HG02973 (cell line): ENCODE data around the gene ALKBH5.

Source experiments
- ATAC-seq: cut with Tn5 transposase; IDR thresholded peaks from one replicate; pipeline ENCODE4 v1.9.1; 2021; ENCODE audit warnings: moderate library complexity; ENCODE audit not compliant: unreplicated experiment

Gene ALKBH5

GRCh38 chr17:18183334-18184142, at the start of gene ALKBH5:
Gene ALKBH5, plus strand, starts transcription at chr17:18183828. Its CDS starts 416 bp downstream, at chr17:18184244.
- peak; percentile 80 for ATAC-seq

- ATAC-seq: no peak
Observed at GRCh38 chr17:18136357-18136756, 47.3 kb upstream of the ALKBH5 start.

- no peak for ATAC-seq
Observed at GRCh38 chr17:18138065-18138749, 45.4 kb upstream of the ALKBH5 start.

DNA sequence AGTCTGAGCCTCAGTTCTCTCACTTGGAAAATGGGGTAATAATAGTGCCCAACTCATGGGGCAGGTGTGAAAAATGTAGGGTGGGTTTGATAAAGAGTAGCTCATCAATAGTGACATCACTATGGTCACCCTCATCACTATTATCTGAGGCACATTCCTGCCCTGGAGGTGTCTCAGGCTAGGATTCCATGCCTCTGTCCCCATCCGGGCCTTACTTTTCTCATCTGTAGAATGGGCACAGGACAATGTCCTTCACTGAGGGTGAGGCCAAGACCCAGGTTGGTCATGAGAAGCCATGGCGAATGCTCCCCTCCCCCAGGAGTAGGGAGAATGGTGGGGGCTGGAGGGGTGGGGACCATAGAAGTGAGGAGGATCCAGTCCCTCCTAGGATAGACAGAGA, 44.5 kb upstream of the ALKBH5 start:
- no peak for ATAC-seq

GRCh38 chr17:18139498-18139897, 44.1 kb upstream of the ALKBH5 start:
- ATAC-seq: no peak

GRCh38 chr17:18139949-18140348, 43.7 kb upstream of the ALKBH5 start:
- no peak for ATAC-seq

DNA sequence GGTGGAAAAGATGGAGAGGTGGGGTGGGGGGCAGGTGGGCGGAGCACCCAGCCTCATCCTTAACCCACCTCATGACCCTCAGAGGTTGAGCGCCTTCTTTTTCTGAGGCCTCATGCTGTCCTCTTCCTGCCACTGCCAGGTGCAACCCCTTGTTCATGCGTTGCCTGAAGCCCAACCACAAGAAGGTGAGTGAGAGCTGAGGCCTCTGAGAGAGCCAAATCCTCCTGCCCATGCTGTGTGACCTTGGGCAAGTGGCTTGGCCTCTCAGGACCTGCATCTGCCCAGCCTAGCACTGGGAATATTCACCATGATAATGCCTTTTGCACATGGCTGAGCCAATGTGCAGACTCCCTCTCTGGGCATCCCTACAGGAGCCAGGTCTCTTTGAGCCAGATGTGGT, 43.0 kb upstream of the ALKBH5 start:
- ATAC-seq: no peak

GRCh38 chr17:18141210-18141803, 42.3 kb upstream of the ALKBH5 start:
- ATAC-seq: no peak

DNA sequence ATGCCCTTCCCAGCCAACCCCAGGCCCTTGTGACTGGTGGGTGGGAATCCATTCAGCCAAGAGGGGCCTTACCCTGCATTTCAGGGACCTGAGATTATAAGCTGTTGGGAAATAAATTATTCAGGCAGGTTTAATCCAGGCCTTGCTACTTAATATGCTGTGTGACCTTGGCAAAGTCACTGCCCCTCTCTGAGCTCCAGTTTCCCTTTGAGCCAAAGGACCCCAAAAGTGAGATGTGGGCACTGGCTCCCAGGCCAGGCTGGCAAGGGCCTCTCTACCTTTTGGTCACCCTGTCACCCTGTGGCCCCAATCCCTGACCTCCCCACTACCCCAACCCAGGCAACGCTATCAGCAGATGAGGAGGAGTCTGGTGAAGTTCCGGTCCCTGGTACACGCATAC, 41.2 kb upstream of the ALKBH5 start:
- ATAC-seq: no peak

DNA sequence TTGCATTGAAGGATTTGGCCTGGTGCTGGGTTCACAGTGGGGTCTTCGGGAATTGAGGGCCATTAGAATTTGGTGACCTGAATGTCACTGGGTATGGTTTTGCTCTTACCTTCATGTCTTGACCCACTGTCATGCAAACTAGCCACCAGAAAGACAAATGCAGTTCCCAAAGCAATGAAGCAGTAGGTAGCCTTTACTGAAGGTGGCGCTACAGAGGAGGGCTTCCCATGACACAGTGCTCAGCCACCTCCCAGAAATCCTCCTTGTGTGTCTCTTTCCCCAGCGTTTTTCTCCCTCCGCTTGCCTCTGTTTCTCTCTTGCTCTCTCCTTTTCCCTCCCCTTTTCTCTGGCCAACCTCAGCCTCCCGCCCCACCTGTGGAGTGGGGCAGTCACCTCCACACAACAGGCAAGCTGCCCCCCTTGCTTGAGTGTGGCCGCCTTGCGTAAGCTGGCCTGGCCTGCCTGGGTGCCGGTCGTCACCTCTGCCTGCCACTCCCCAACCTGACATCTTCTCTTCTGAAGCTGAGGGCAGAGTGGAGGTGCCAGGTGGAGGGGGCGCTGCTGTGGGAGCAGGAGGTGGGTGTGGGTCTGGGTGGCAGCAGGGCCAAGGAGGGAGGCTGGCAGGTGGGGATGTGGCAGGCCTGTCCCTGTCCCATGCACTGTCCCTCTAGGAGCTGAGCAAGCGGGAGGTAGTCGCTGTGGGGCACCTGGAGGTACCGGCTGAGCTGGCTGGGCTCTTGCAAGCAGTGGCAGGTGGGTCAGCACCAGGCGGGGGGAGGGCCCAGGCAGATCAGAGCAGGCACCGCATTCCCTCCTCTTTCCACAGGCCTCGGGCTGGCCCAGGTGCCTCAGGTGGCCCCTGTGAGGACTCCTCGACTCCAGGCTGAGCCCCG, 40.3 kb upstream of the ALKBH5 start:
- no peak for ATAC-seq

GRCh38 chr17:18144261-18144660, 39.4 kb upstream of the ALKBH5 start:
- ATAC-seq: no peak

- ATAC-seq: no peak
Observed at GRCh38 chr17:18144855-18145254, 38.8 kb upstream of the ALKBH5 start.

- no peak for ATAC-seq
Observed at GRCh38 chr17:18145811-18146210, 37.8 kb upstream of the ALKBH5 start.

DNA sequence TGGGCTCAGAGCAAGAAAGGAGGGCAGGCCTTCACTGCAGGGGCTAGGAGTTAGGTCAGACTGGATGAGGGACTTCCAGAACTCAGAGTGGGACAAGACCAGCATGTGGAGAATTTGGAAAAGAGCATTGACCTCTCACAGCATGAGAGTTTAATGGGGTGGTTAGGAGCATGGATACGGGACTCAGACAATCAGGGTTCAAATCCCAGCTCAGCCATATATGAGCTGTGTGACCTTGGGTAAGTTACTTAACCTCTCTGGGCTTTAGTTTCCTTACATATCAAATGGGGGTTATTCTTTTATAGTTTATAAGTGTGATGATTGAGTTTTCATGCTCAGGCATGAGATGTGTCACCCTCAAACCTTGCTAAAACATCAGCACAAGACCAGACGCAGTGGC, 37.4 kb upstream of the ALKBH5 start:
- ATAC-seq: no peak

- ATAC-seq: no peak
Observed at GRCh38 chr17:18146980-18147379, 36.6 kb upstream of the ALKBH5 start.

GRCh38 chr17:18148586-18148985, 35.0 kb upstream of the ALKBH5 start:
- ATAC-seq: no peak

GRCh38 chr17:18151290-18151689, 32.3 kb upstream of the ALKBH5 start:
- ATAC-seq: no peak

GRCh38 chr17:18155179-18155578, 28.4 kb upstream of the ALKBH5 start:
- ATAC-seq: no peak

DNA sequence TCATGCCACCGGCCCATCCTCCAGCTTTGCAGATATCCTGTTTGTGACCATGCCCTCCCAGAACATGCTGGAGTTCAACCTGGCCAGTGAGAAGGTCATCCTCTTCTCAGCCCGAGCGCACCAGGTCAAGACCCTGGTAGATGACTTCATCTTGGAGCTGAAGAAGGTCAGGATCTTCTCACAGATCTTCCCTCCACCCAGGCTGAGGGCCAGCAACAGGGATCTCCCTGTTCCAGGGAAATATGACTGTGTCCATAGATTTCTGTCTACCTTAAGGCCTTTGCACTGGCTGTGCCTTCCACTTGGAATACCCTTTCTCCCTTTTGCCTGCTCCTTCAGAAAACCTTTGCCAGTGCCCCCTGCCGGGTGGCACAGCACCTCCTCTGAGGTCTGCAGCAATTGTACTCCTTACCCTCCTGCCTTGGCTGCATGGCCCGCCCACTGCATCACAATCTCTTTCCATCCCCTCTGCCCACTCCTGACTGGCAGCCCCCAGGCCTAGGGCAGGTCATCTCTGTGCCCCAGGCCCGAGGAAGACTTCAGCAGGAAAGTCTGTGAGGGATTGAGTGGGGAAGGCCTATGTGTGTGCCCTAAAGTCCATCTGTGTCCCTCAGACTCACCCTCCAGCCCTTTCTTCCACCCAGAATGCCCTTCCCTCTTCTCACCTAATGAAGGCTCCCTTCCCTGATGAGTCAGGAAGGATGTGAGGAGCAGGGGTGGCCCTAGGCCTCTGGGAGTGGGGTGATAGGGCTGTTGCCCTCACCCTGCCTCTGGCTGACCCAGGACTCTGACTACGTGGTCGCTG, 27.3 kb upstream of the ALKBH5 start:
- ATAC-seq: no peak

GRCh38 chr17:18156976-18157280, 26.7 kb upstream of the ALKBH5 start:
- no peak for ATAC-seq
